Measurements from ENCODE around the gene SLU7.

Gene SLU7

DNA sequence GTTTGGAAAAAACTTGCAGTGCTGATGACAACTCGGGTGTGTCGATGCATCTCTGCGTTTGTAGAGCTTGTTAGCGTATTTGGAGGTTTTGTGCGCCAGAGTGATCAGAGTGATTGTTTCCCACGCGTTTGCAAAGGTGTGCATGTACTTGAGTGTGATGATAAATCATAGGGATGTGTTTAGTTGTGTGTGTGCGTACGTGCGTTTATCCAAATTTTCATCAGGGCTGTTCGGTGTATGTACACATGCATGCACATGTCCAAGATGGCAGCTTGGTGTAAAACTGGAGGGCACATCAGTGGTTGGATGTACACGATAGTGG lies 48.2 kb downstream of the SLU7 start:
- in situ Hi-C loops (cut with MboI; ENCODE audit: low sequenced_read_pairs): no loop called here

DNA sequence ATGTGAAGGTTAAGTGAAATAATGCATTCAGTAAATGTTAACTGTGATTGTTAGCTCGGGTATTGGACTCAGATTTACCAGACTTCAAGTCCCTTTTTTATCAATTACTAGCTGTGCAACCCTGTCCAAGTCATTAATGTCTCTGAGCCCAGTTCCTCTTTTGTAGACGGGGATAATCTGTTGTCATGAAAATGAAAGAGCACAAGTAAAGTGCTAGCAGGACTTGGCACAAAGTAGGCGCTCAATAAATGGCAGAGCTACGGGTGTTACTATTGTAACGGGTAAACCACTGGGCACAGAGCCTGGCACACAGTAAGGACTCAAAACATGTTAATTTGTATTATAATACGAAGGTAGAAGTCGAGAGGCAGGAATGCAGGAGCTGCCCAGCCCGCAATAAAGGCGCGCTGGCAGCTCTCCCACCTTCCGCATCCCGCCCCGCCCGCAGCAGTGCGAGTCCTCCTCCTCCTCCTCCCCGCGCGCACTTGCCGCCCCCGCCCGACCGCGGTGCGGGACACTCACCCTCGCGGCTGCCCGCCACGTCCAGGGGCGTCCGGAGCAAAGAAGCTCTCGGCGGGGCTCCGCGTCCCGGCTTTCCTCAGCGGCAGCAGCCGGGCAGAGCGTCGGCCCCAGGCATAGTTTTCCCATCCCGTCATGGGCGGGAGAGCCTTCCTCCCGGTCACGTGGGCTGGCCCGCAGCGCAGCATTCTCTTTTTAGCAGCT lies 48.7 kb downstream of the SLU7 start, which contains the start of gene C1QTNF2:
Gene C1QTNF2 (minus strand): TSS at position 637 of the 723 bp plus-strand sequence. CDS start 15,615 bp downstream, outside the sequence.
- in situ Hi-C loops (cut with MboI; ENCODE audit: low sequenced_read_pairs): no loop called here

DNA sequence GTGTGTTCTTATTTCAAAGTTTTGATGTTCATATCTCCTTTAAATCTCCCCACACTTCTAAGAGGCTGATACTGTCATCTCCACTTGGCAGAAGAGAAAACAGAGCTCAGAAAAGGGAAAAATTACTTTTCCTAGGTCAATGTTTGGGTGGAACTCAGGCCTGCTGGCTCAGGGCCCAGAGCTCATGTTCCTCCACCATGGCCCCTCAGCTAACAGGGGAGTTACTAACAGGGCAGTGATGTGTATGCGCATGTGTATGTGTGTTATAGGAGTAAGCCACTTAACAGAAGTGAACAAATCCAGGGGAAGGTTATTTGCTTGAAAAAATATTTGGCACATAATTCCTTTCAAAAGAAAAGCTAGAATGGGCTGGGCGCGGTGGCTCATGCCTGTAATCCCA lies 51.0 kb downstream of the SLU7 start:
- in situ Hi-C loops (cut with MboI; ENCODE audit: low sequenced_read_pairs): no loop called here

DNA sequence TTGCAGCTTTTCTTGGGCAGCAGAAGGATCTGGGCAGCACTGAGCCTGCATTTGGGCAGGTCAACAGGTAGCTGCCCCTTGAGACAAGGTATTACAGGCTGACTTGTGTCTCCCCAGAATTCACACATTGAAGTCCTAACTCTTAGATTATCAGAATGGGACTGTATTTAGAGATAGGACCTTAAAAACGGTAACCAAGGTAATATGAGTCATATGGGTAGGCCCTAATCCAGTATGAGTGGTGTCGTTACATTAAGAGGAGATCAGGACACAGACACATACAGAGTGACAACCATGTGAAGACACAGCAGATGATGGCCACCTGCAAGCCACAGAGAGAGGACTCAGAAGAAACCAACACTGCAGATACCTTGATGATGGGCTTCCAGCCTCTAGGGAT lies 51.6 kb downstream of the SLU7 start:
- in situ Hi-C loops (cut with MboI; ENCODE audit: low sequenced_read_pairs): no loop called here

DNA sequence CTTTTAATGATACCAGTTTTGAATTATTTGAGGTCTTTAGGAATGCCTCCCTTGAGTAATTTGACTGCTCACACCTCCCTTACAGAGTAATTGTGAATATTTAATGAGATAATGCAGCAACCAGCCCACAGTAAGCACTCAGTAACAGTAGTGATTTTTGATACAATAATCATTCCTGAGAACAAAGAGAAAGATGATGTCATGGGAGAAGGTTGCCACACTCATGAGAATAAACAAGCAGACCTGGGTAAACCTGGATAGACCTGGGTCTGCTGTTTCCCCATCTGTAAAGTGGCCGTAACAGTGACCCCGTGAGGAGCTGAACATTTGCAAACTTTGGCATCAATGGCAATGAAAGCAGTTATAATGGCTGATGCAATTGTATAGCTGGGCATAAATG lies 52.7 kb downstream of the SLU7 start:
- in situ Hi-C loops (cut with MboI; ENCODE audit: low sequenced_read_pairs): no loop called here

DNA sequence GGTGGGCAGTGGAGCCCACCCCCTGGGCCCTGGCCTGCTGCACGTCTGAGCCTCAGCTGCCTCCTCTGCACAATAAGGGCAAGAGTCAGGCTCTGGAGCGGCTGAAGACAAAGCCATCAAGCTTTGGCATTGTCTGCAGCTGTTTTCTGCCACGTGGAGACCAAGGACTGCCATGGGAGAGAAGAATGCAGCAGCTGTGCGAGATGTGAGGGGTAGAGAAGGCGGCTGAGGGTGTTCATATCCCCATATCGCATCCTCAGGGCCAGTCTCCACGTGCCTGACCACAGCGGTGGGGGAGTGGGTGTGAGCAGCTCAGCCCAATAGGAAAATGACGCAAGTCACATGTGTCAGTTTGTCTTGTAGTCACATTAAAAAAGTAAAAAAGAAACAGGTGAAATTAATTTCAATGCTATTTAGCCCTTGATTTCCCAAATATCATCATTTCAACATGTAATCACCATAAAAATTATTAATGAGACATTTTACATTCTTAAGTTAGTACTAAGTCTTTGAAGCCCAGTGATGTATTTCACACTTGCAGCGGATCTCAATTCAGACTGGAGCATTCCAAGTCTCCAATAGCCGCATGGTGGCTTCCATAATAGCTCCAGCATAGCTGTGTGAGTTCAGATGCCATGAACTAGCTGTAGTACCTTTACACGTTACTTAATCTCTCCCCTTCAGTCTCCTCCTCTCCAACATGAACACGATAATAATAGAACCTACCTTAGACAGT lies 55.1 kb downstream of the SLU7 start:
- in situ Hi-C loops (cut with MboI; ENCODE audit: low sequenced_read_pairs): no loop called here

DNA sequence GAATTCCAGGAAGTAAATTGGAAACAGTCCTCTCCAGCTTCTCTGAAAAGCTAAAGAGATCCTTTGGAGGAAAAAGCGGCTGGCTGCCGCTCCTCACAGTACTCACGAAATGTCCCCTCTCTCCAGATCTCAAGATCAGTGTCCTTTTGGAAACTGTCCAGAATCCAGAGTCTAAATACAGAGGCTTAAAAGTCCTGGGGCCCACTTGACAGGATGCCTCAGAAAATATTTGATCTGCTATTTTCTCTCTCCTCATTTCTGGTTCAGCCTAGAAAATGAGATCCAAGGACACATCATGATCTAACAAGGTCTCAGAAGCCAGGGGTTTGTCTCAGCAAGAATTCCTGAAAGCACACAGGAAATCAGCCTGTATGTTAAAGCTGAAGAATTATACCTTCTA lies 55.7 kb downstream of the SLU7 start:
- in situ Hi-C loops (cut with MboI; ENCODE audit: low sequenced_read_pairs): no loop called here

DNA sequence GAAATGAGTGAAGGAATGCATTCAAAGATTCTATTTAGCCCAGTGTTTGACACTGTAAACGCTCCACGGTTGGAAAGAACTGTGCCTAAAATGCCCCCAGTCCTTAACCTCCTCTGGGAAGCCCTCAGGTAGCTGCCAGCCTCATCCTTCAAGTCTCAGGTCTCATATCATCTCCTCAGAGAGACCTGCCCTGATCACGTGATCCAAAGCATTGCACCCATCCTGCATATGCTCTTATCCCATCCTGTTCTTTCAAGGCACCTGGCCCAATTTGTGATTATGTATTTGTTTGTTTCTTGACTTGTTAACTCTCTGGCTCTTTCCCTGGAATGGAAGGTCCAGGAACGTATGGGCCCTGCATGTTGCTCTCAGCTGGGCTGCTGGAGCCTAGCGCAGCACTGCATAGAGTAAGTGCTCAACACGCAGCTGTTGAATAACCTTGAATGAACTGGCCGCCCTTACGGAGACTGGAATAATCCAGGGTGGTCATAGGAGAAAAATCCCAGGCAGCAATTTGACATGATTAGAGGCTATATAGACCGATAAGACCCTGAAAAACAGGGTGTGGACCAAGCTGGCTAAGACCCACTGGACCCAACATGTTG lies 57.2 kb downstream of the SLU7 start:
- in situ Hi-C loops (cut with MboI; ENCODE audit: low sequenced_read_pairs): no loop called here

DNA sequence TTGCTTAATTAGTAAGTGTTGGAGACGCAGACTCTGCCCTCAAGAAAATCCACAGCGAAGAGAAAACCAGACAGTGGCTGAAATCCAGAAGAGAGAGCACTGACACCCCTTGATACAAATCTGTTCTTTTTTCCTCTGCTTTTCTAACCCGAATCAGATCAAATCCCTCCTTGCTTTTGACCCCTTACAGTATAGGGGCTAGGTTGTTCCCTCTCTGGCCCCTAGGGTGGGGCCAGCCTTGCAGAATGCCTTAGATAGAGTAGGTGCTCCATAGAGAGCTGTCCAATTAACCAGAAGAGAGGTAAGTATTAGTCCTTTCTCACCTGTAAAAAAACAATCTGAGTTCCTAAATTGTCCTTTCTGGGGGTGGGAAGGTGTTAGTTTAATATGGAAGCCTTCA lies 58.6 kb downstream of the SLU7 start:
- in situ Hi-C loops (cut with MboI; ENCODE audit: low sequenced_read_pairs): no loop called here

DNA sequence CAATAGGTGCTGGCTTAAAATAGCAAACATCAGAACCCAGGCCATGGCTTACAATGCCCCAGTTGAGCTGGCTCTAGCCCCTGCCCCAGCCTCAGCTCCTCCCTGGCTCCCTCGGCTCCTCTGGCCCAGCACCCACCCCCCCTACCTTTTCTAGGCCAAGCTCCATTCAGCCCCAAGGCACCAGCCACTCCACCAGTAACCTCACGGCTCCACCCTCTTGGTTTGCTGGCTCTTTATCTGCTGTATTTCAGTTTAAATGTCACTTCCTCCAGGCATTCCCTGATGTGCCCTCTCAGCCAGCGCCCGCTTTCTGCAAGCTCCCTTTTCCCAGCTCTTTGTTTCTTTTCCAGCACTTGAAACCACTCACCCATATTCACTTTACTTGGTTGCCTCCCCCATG lies 59.1 kb downstream of the SLU7 start:
- in situ Hi-C loops (cut with MboI; ENCODE audit: low sequenced_read_pairs): no loop called here

DNA sequence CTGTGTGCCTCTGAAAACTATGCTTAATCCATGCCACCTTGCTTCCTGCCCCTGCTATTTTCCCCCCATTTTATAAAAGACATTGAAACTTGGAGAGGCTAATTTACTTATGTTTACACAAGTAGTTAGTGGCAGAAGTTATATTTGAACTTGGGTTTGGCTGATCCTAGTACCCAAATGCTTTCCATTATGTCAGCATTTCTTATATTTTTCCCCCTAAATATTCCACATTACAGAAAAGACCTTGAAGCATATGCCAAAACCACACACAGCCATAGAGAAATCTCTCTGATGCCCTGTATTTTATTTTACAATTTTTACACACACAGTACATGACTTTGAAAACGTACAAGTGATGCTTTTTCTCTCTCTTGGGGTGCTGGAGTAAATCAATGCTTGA lies 59.6 kb downstream of the SLU7 start:
- in situ Hi-C loops (cut with MboI; ENCODE audit: low sequenced_read_pairs): no loop called here

DNA sequence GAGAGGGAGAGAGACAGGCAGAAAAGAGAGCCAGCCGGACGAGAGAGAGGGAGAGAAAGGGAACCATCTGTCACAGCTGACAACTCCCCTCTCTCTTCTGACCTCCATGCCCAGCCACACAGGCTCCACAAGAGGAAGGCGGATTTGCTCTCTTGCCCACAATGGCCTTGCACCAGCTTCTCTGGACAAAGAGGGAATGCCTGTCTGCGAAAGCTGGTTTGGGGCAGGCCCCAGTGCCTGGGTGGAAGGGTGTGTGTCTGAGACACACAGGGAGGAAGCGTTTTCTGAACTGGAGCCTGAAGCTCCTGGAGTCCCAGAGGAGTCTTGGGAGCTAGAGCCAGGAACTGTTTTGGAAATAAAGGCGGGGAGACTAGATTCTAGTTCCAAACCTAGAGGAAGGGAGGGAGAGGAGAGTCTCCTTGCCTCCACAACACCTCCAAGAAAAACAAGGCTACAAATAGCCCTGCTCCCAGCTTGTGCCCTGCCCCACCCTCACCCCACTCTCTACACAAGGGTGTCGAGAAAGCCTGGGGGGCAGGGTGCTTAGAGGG lies 60.9 kb downstream of the SLU7 start:
- in situ Hi-C loops (cut with MboI; ENCODE audit: low sequenced_read_pairs): no loop called here

DNA sequence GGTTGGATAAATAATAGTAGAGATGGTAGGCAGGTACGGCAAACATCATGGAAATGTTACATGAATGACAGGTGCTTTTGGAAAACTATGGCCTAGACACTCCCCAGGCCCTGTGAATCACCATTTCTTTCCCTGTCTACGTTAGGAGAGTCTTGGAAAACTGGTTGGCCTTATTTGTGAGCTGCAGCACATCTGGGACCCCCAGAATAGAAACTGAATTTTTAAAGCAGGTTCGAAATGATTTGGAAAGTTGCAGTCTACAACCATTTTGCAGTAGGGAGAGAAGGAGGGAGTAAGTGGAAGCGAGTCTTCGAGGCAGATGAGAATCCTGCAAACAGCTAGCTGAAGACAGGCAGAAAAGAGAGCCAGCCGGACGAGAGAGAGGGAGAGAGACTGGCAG lies 61.5 kb downstream of the SLU7 start:
- in situ Hi-C loops (cut with MboI; ENCODE audit: low sequenced_read_pairs): no loop called here

DNA sequence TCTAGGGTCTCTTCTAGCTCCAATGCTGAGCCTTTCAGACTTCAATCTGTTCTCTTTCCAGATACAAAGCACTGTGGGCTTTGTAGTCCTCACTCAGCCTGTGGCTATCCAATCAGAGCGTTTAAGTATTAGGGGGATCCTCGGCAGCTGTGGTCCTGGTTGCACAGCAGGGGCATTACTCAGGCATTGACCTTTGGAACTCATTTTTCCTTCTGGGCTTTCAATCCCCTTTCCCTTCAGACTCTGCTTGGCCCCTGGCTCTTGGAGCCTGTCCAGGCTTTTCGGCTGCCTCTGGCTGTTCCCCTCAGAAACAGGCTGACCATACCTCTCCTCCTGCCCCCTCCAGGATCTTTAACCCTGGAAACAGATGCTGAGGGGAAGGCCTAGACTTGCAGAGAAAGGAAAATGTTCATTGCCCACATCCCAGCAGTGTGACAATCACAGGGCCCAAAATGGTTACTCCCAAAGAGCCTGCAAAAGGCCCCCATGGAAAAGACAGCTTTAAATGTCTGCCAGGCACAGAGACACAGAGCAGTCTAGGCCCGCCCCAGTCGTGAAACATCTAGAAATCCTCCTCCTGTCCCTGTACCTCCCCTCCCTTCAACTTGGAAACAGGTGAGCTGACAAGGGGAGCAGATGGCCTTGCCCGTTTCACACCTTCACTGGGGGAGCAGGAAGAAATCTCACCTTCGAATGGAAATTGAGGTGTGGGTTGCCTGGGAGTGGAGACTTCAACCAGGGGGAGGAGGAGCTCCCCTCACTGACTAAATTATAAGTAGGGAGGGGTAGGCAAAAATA lies 62.1 kb downstream of the SLU7 start:
- in situ Hi-C loops (cut with MboI; ENCODE audit: low sequenced_read_pairs): no loop called here

DNA sequence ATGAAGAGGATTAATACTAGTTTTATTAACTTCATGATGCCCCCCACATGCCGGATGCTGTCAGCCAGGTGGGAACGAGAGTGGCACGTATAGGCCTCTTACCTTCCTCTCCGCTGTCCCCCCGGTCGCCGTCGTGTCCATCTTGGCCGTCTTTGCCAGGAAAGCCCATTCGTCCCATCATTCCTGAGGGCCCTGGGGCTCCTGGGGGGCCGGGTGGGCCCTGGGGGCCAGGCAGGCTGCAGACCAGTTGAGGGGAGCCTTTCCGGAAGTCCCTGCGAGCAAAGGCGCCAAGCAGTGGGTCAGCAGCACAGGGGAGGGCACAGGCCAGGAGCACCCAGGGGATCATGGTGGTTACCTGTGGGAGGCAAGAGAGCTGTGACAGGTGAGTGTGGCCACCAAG lies 64.2 kb downstream of the SLU7 start:
- in situ Hi-C loops (cut with MboI; ENCODE audit: low sequenced_read_pairs): no loop called here

DNA sequence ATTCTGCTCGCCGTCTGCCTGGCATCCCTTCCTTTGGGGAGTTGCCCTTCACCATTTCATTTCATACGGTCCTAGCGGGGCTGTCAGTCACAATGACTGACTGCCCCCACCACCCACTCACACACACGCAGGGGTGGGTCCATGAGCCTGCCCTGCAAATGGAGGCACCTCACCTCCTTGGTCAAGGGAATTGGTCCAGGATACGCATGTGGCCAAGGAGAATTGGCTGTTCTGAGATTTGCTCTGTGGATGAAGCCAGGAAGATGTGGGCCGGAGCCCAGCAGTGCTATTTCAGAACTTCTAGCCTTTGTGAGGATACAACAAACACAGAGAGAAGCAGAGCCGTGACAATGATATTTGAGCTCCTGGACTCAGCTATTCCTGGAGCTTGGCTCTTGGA lies 65.5 kb downstream of the SLU7 start:
- in situ Hi-C loops (cut with MboI; ENCODE audit: low sequenced_read_pairs): no loop called here

DNA sequence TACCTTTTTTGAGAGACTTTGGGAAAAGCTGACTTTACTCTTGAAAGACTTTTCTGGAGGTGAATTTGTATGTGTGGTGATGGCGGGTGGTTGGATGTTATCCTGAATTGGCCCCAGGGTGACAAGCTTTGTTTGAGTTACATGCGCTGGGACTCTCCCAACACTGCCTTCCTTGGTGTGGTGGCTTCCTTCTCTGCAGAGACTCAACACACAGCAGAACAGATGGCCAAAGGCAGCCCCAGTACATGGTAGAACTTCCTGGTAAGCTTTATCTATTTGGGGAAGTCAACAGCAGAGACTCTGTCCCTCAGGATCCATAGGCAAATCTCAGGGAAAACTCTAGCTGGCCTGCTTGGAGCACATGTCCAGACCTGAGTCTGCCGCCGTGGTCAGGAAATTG lies 66.6 kb downstream of the SLU7 start:
- in situ Hi-C loops (cut with MboI; ENCODE audit: low sequenced_read_pairs): no loop called here
